GM21447 (cell line): Measurements from ENCODE around the gene EIPR1.

Experiments used
- ATAC-seq: cut with Tn5 transposase; IDR thresholded peaks from one replicate; pipeline ENCODE4 v1.9.1; 2021; ENCODE audit not compliant: unreplicated experiment

Gene EIPR1

GRCh38 chr2:3256157-3256556 lies 121.5 kb downstream of the EIPR1 start:
- ATAC-seq: no peak

- peak; percentile 74 for ATAC-seq
Observed at GRCh38 chr2:3254442-3254941, 123.1 kb downstream of the EIPR1 start.

- no peak for ATAC-seq
Observed at GRCh38 chr2:3253913-3254441, 123.6 kb downstream of the EIPR1 start.

GRCh38 chr2:3251946-3252345 lies 125.7 kb downstream of the EIPR1 start:
- no peak for ATAC-seq

- no peak for ATAC-seq
Observed at GRCh38 chr2:3249476-3249962, 128.1 kb downstream of the EIPR1 start.

- ATAC-seq: no peak
Observed at GRCh38 chr2:3248754-3249475, 128.7 kb downstream of the EIPR1 start.

GRCh38 chr2:3246928-3247714 lies 130.5 kb downstream of the EIPR1 start:
- ATAC-seq: no peak

- ATAC-seq: no peak
Observed at GRCh38 chr2:3246406-3246805, 131.2 kb downstream of the EIPR1 start.

GRCh38 chr2:3244486-3244885 lies 133.1 kb downstream of the EIPR1 start:
- no peak for ATAC-seq

GRCh38 chr2:3243804-3244203 lies 133.8 kb downstream of the EIPR1 start:
- ATAC-seq: no peak

- peak; percentile 72 for ATAC-seq
Observed at GRCh38 chr2:3242747-3243369, 134.8 kb downstream of the EIPR1 start.

GRCh38 chr2:3241971-3242746 lies 135.5 kb downstream of the EIPR1 start:
- ATAC-seq: no peak

GRCh38 chr2:3238951-3239841 lies 138.4 kb downstream of the EIPR1 start:
- peak; percentile 46 for ATAC-seq

GRCh38 chr2:3236300-3237045 lies 141.1 kb downstream of the EIPR1 start:
- no peak for ATAC-seq

- ATAC-seq: no peak
Observed at GRCh38 chr2:3233877-3234276, 143.7 kb downstream of the EIPR1 start.

GRCh38 chr2:3229221-3229620 lies 148.4 kb downstream of the EIPR1 start:
- ATAC-seq: no peak

GRCh38 chr2:3224681-3225080 lies 152.9 kb downstream of the EIPR1 start:
- ATAC-seq: no peak

GRCh38 chr2:3223080-3223923 lies 154.3 kb downstream of the EIPR1 start:
- peak; percentile 96 for ATAC-seq
